Bronchial epithelial cell (primary cell): ENCODE results near the gene CHMP6. TPM values are rescaled to one million over a fixed set of nuclear protein-coding genes. Genes with fewer than 3 reads are reported as not detected.
A peak's percentile ranks its signal among the peaks of the same experiment; 100 is the strongest.

Experiments
- DNase-seq: peaks from one replicate; pipeline ENCODE4 v3.0.0-alpha.2; 2010; ENCODE audit warnings: low read depth
- FAIRE-seq: peaks from 2 replicates; lab custom pipeline; 2011; peaks lifted over from hg19 to GRCh38; lab: Jason Lieb, UNC
- H3K27me3 ChIP-seq: 2 replicates; pipeline ENCODE4 v1.5.1; 2011; ENCODE audit warnings: low read length; ENCODE audit not compliant: control insufficient read depth, insufficient read depth
- H3K36me3 ChIP-seq: 2 replicates; pipeline ENCODE4 v1.5.1; 2011; ENCODE audit warnings: low read length; ENCODE audit not compliant: control insufficient read depth, insufficient read depth
- H3K4me3 ChIP-seq: 2 replicates; pipeline ENCODE4 v1.5.1; 2011; ENCODE audit warnings: mild to moderate bottlenecking, low read depth, low read length, control low read depth
- total RNA-seq: library from RNA; depleted of rRNA; stranded (reverse); fragments of >200 nt; gene quantifications from 2 replicates; pipeline ENCODE4 v1.2.1, GENCODE V29; 2014
- TF ChIP-seq, protein P1 (sequence below): IDR thresholded peaks from 2 replicates; pipeline ENCODE4 v1.5.1; 2011; ENCODE audit warnings: mild to moderate bottlenecking, moderate library complexity, low read length, control low read depth, inconsistent platforms; ENCODE audit not compliant: insufficient read depth, severe bottlenecking

The CHMP6 gene
- total RNA-seq, 1 donor from 2014 or later: 5.8 TPM

- FAIRE-seq (no peak), DNase-seq (peak; percentile 51)
- H3K36me3 ChIP-seq: peaks cover 19% of the 10 kb centered on the region
- no peaks in the 10 kb centered on the region for H3K27me3 ChIP-seq
- TF ChIP-seq, protein P1, sequence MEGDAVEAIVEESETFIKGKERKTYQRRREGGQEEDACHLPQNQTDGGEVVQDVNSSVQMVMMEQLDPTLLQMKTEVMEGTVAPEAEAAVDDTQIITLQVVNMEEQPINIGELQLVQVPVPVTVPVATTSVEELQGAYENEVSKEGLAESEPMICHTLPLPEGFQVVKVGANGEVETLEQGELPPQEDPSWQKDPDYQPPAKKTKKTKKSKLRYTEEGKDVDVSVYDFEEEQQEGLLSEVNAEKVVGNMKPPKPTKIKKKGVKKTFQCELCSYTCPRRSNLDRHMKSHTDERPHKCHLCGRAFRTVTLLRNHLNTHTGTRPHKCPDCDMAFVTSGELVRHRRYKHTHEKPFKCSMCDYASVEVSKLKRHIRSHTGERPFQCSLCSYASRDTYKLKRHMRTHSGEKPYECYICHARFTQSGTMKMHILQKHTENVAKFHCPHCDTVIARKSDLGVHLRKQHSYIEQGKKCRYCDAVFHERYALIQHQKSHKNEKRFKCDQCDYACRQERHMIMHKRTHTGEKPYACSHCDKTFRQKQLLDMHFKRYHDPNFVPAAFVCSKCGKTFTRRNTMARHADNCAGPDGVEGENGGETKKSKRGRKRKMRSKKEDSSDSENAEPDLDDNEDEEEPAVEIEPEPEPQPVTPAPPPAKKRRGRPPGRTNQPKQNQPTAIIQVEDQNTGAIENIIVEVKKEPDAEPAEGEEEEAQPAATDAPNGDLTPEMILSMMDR: no peak
- peak overlapping the region; percentile 72 for H3K4me3 ChIP-seq
These were observed 44.7 kb downstream of the CHMP6 start for GRCh38 chr17:81036197-81036941.

- TF ChIP-seq, protein P1: no peak
- no peaks in the 10 kb centered on the region for H3K27me3 ChIP-seq
- peak; percentile 60 for DNase-seq
- H3K36me3 ChIP-seq: peaks cover 19% of the 10 kb centered on the region
- H3K4me3 ChIP-seq: peak overlapping the region; percentile 72
- no peak for FAIRE-seq
These were observed 45.6 kb downstream of the CHMP6 start for GRCh38 chr17:81037026-81037797.

- TF ChIP-seq, protein P1: no peak
- no peak for FAIRE-seq
- DNase-seq: no peak
- no peaks in the 10 kb centered on the region for H3K27me3 ChIP-seq
- H3K4me3 ChIP-seq: peak overlapping the region; percentile 13
- H3K36me3 ChIP-seq: peaks cover 19% of the 10 kb centered on the region
These were observed 46.4 kb downstream of the CHMP6 start for GRCh38 chr17:81037798-81038733.

DNA sequence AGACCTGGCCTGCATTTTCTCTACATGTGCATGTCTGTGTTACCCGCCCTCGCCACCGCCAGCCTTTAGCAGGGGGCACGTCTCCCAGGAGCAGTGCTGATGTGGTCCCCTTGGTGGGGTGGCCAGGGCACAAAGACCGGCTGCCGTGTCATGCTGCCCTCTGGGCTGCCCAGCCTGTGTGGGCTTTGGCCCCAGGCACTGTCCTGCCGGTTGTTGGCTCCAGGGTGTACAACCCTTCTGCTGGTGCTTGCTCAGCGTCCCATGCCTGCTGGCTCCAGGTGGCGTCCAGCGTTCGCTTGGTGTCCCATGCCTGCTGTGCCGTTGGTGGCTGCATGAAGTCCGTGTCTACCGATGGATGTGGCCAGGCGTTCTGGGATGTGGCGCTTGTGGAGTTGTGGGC, 47.5 kb downstream of the CHMP6 start:
- TF ChIP-seq, protein P1: no peak
- H3K27me3 ChIP-seq: no peaks in the 10 kb centered on the region
- FAIRE-seq (no peak), DNase-seq (no peak)
- H3K36me3 ChIP-seq: peaks cover 19% of the 10 kb centered on the region
- no peak overlapping the region for H3K4me3 ChIP-seq

DNA sequence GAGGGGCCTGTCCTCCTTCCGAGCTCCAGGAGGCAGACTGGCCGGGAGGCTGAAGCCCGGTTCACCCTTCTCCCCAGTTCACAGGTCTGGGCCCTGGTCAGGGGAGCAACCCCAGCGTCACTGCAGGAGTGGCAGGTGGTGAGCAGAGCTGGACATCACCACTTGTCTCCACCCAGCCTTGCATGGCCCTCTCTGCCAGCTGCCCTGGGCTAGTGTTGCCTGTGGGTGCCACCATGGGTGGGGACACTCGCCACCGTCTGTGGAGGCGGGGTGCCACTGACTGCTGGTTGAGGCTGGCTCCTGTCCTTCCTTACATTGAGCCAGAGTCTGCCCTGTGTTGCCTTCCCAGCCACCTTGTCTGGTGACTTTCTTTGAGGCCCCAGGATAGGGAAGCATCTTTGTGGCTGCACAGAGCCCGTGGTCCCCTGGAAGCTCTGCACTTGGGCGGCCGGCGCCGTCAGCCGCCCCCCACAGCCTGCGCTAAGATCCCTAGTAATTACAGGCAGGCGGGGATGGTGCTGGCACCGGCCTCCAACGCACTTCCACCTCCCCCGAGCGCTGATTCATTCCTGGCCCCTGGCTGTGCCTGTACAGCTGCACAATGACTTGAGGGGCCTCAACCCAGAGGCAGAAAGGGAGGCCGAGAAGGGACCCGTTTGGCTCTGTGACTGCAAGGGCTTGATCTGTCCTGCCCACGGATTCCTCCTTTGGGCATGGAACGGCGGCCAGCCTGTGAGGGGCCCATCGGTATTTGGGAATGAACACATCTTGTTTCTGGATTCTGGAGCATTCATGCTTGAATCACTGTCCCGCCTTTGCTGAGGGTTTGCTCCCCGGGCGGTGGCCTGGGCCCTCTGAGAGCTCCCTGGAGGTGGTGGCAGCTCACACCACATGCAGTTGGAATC, 48.5 kb downstream of the CHMP6 start:
- H3K36me3 ChIP-seq: peaks cover 26% of the 10 kb centered on the region
- TF ChIP-seq, protein P1: no peak
- FAIRE-seq (no peak), DNase-seq (peak; percentile 52)
- no peaks in the 10 kb centered on the region for H3K27me3 ChIP-seq
- H3K4me3 ChIP-seq: no peak overlapping the region
